Measurements from ENCODE around the gene HS1BP3.

The HS1BP3 gene

GRCh38 chr2:20596973-20597859, 53.7 kb downstream of the HS1BP3 start:
- peak; percentile 57 for DNase-seq

- peak; percentile 6 for DNase-seq
These were observed 54.5 kb downstream of the HS1BP3 start for GRCh38 chr2:20596193-20596972.

GRCh38 chr2:20595439-20596192, 55.3 kb downstream of the HS1BP3 start:
- DNase-seq: peak; percentile 32

GRCh38 chr2:20594957-20595356, 55.9 kb downstream of the HS1BP3 start:
- peak; percentile 7 for DNase-seq

GRCh38 chr2:20594048-20594750, 56.7 kb downstream of the HS1BP3 start:
- no peak for DNase-seq

- peak; percentile 26 for DNase-seq
These were observed 57.5 kb downstream of the HS1BP3 start for GRCh38 chr2:20593072-20594034.

GRCh38 chr2:20592106-20593071, 58.5 kb downstream of the HS1BP3 start:
- DNase-seq: peak; percentile 11

GRCh38 chr2:20590704-20591515, 60.0 kb downstream of the HS1BP3 start:
- peak; percentile 67 for DNase-seq

- DNase-seq: peak; percentile 17
These were observed 60.8 kb downstream of the HS1BP3 start for GRCh38 chr2:20589975-20590703.

GRCh38 chr2:20588918-20589871, 61.7 kb downstream of the HS1BP3 start:
- DNase-seq: no peak

GRCh38 chr2:20585710-20586594, 64.9 kb downstream of the HS1BP3 start:
- no peak for DNase-seq

- no peak for DNase-seq
These were observed 65.6 kb downstream of the HS1BP3 start for GRCh38 chr2:20585359-20585709.

GRCh38 chr2:20584399-20585358, 66.2 kb downstream of the HS1BP3 start:
- peak; percentile 58 for DNase-seq

- DNase-seq: no peak
These were observed 66.9 kb downstream of the HS1BP3 start for GRCh38 chr2:20584045-20584398.

- DNase-seq: no peak
These were observed 67.4 kb downstream of the HS1BP3 start for GRCh38 chr2:20583425-20583881.
